Psoas muscle (tissue), 8 donors: ENCODE measurements around the gene ABR. TPM values are rescaled to one million over a fixed set of nuclear protein-coding genes. Genes with fewer than 3 reads are reported as not detected.
A peak's percentile ranks its signal among the peaks of the same experiment; 100 is the strongest.

ENCODE experiments used
- ATAC-seq, 4 donors: fragments of 200-7000 bp; cut with Tn5 transposase; one replicate each; pipeline ENCODE4 v1.9.1; 2020; ENCODE audit warnings: moderate library complexity in 3 of 4, mild to moderate bottlenecking in 2 of 4
- DNase-seq, 2 donors: peaks; one replicate each; pipeline ENCODE4 v3.0.0-alpha.2; 2020
- H3K27ac ChIP-seq: fragments of 200-600 bp; one replicate; pipeline ENCODE4 v1.8.0; 2022
- H3K27me3 ChIP-seq, 3 donors: fragments of 200-600 bp in 1 of 3; one replicate each; pipeline versions ENCODE4 v1.6.1 to v1.8.0; 2013 to 2022; ENCODE audit warnings: low read length in 2 of 3, mild to moderate bottlenecking in 2 of 3, moderate library complexity in 1 of 3; ENCODE audit not compliant: insufficient read depth in 3 of 3
- H3K36me3 ChIP-seq, 2 donors: fragments of 200-600 bp in 1 of 2; one replicate each; pipeline versions ENCODE4 v1.6.1 to v1.8.0; 2013 to 2022; ENCODE audit warnings: low read depth in 1 of 2, mild to moderate bottlenecking in 1 of 2, moderate library complexity in 1 of 2; ENCODE audit not compliant: insufficient read depth in 1 of 2
- H3K4me1 ChIP-seq: fragments of 200-600 bp; one replicate; pipeline ENCODE4 v1.8.0; 2022
- H3K4me3 ChIP-seq: fragments of 200-600 bp; one replicate; pipeline ENCODE4 v1.8.0; 2022; ENCODE audit warnings: mild to moderate bottlenecking
- H3K9me3 ChIP-seq: fragments of 200-600 bp; one replicate; pipeline ENCODE4 v1.8.0; 2022
- WGBS, 3 donors: extraction: QIAGEN DNeasy Blood & Tissue Kit; methylation state at CpG; one replicate each; pipeline versions ENCODE4 v1.1.6 to v1.1.7; 2013; 5-methylcytosine and 5-hydroxymethylcytosine counted together
- intact Hi-C, 2 donors: fragments of 100-400 bp; cut with DNase I; formaldehyde crosslinking; loops; one replicate each; pipeline versions ENCODE4 v1.11.0 to v1.14.2; 2022
- polyA plus RNA-seq, 3 donors: library from polyadenylated mRNA; stranded (reverse); fragments of 200-250 nt; gene quantifications; one replicate each; pipeline ENCODE4 v1.2.3, GENCODE V29; 2013
- total RNA-seq, 4 donors: library from RNA; stranded (reverse); fragmentation: NEBNext Ultra II Directional in 2 of 4; extraction: Animal tissue kit (Norgen Biotek cat#: 25700) in 2 of 4; gene quantifications; one replicate each; pipeline versions ENCODE4 v1.2.1 to v1.2.4, GENCODE V29; 2021 to 2023
- TF ChIP-seq, protein P1 (sequence below): fragments of 200-600 bp; IDR thresholded peaks from one replicate; pipeline ENCODE4 v1.8.0; 2022; ENCODE audit warnings: antibody characterized with exemption
- donor health status: healthy with polysubstance abuse.
- donor health status: DM: no; HTN: no; CAD: no; lungs with moderate emphysema.
- donor health status: Bipolar disorder and iron deficiency.
- donor health status: healthy.
- donor health status: DM: yes; HTN: yes; CAD: no.
- donor health status: DM: no; HTN: no; CAD: no.
- donor health status: DM: no; HTN: no; CAD: no.
- donor health status: DM: yes; HTN: yes; CAD: no.

Gene ABR
- total and polyA plus RNA-seq, 7 donors, result 5.8 to 25.4 (median 9.8) TPM

DNA sequence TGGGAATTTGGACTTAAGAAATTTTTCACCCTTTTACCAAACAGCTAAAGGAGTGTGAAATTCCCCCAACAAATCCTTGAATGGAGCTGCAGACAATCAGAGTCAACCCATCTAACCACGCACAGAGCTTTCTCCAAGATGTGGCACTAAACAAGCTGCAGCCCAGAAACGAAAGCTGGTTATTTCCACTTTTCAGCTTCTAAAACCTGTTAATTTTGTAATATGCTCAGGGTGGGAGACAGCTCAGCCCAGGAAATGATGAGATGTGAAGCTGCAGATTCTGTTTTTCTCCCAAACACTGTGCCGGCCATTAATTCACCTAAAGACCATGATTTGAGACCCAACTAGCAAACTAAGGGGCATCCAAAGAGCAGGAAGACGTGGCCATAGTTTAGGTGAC is 33.2 kb upstream of the ABR start:
- peaks cover 0 to 51% (median 0%) of the 10 kb centered on the region in 3 donors for H3K27me3 ChIP-seq

DNA sequence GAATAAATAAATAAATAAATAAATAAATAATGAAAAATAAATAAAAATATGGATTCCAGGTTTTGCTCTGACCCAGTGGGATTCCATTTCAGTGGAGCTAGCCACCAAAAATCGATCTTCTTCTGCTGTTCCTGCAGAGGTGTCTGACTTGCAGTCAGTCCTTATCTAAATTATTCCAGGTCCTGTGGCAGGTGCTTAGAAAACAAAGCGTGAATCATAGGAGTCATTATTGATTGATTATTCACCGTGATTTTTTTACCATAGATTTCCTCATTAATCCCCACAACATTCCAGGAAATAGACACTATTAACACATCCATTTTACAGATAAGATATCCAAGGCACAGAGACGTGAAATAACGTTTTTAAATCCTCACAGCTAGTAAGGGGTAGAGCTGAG is 31.5 kb upstream of the ABR start:
- no peaks in the 10 kb centered on the region for H3K36me3 ChIP-seq
- no peaks in the 10 kb centered on the region for H3K9me3 ChIP-seq
- WGBS, 3 donors, result 67 to 79% (median 70%) methylated on average over 5 of the region's 5 CpGs
- H3K27me3 ChIP-seq, result peaks cover 0 to 42% (median 1%) of the 10 kb centered on the region in 3 donors
- H3K4me3 ChIP-seq, result no peak overlapping the region
- no peak for DNase-seq
- no peaks in the 10 kb centered on the region for H3K4me1 ChIP-seq
- no peak overlapping the region for H3K27ac ChIP-seq
- TF ChIP-seq, protein P1, sequence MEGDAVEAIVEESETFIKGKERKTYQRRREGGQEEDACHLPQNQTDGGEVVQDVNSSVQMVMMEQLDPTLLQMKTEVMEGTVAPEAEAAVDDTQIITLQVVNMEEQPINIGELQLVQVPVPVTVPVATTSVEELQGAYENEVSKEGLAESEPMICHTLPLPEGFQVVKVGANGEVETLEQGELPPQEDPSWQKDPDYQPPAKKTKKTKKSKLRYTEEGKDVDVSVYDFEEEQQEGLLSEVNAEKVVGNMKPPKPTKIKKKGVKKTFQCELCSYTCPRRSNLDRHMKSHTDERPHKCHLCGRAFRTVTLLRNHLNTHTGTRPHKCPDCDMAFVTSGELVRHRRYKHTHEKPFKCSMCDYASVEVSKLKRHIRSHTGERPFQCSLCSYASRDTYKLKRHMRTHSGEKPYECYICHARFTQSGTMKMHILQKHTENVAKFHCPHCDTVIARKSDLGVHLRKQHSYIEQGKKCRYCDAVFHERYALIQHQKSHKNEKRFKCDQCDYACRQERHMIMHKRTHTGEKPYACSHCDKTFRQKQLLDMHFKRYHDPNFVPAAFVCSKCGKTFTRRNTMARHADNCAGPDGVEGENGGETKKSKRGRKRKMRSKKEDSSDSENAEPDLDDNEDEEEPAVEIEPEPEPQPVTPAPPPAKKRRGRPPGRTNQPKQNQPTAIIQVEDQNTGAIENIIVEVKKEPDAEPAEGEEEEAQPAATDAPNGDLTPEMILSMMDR, result no peak
- intact Hi-C loops, result no loop called here
- ATAC-seq, result no peak

More for the DNA sequence above, 33.2 kb upstream of the ABR start:
- H3K4me3 ChIP-seq, result no peak overlapping the region
- H3K36me3 ChIP-seq, result no peaks in the 10 kb centered on the region
- no peaks in the 10 kb centered on the region for H3K9me3 ChIP-seq
- ATAC-seq (no peak), DNase-seq (no peak)
- TF ChIP-seq, protein P1, result no peak
- H3K4me1 ChIP-seq, result no peaks in the 10 kb centered on the region
- no peak overlapping the region for H3K27ac ChIP-seq
- intact Hi-C loops, result no loop called here
- 53 to 63% (median 58%) methylated on average over 4 of the region's 4 CpGs for WGBS, 3 donors

DNA sequence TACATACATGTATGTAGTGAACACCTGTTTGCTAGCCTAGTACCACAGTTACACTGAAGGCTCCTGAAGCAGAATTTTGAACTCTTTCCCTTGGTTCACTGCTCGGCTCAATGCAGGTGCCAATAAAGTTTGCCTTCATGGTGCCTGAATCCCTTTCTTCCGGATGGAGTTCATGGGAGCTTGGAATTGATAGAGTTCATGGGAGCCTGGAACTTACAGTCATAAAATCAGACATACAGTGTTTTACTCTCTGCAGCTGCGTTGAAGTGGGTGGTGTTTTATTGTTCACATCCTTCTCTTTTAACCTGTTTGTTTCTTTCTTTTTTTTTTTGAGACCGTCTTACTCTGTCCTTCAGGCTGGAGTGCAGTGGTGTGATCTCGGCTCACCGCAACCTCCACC is 29.2 kb upstream of the ABR start:
- Histone ChIP-seq H3K27ac (no peak overlapping the region), H3K36me3 (no peaks in the 10 kb centered on the region), H3K27me3 (peaks cover 0 to 41% (median 6%) of the 10 kb centered on the region in 3 donors), H3K4me3 (no peak overlapping the region), H3K4me1 (no peaks in the 10 kb centered on the region), H3K9me3 (no peaks in the 10 kb centered on the region)
- TF ChIP-seq, protein P1, result no peak
- ATAC-seq (no peak), DNase-seq (no peak)
- intact Hi-C loops, result no loop called here
- 71 to 76% (median 74%) methylated on average over 6 of the region's 6 CpGs for WGBS, 3 donors

DNA sequence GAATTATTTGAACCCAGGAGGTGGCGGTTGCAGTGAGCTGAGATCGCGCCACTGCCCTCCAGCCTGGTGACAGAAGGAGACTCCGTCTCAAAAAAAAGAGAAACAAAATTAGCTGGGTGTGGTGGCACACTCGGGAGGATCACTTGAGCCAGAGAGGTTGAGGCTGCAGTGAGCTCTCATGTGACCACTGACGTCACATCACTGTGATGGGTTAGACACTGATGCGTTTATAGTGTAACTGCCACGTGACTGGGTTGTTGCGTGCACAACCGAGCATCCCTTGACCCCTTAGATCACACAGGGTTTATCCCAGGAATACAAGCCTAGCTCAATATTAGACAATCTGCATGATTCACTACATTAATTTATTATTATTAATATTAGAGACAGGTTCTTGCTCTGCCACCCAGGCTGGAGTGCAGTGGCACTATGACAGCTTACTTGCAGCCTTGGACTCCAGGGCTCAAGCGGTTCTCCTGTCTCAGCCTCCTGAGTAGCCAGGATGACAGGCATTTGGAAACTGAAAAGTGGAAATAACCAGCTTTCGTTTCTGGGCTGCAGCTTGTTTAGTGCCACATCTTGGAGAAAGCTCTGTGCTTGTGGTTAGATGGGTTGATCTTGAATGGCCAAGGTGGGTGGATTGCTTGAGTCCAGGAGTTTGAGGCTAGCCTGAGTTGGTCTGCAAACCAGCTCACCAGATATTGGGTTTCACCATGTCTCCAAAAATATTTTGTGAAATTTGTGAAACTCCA is 26.4 kb upstream of the ABR start:
- intact Hi-C loops, result no loop called here
- Histone ChIP-seq H3K36me3 (no peaks in the 10 kb centered on the region), H3K4me1 (no peaks in the 10 kb centered on the region), H3K4me3 (no peak overlapping the region), H3K27me3 (peaks cover 0 to 33% (median 10%) of the 10 kb centered on the region in 3 donors), H3K9me3 (no peaks in the 10 kb centered on the region), H3K27ac (no peak overlapping the region)
- DNase-seq (no peak), ATAC-seq (no peak)
- 76 to 80% (median 77%) methylated on average over 12 of the region's 12 CpGs for WGBS, 3 donors
- TF ChIP-seq, protein P1, result no peak

DNA sequence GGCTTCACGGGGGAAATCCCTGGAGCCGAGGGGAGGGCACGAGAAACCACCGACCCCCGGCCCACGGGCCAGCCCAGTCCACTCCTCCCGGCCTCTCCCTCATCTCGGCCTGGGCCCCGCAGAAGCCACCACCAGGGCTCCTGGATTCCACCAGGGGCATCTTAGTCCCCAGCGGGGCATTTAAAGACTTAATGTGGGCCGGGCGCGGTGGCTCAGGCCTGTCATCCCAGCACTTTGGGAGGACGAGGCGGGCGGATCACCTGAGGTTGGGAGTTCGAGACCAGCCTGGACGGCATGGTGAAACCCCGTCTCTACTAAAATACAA is 24.1 kb upstream of the ABR start:
- Histone ChIP-seq H3K36me3 (no peaks in the 10 kb centered on the region), H3K4me1 (no peaks in the 10 kb centered on the region), H3K9me3 (no peaks in the 10 kb centered on the region), H3K4me3 (peak overlapping the region; percentile 66), H3K27ac (peak overlapping the region; percentile 67), H3K27me3 (peaks cover 0 to 28% (median 12%) of the 10 kb centered on the region in 3 donors)
- no peak for DNase-seq
- ATAC-seq, result peak; percentile 14 to 28 (median 24)
- TF ChIP-seq, protein P1, result no peak
- 49 to 57% (median 55%) methylated on average over 16 to 19 of the region's 19 CpGs for WGBS, 3 donors
- intact Hi-C loops, result no loop called here
